ENCODE measurements around the gene NCAPH2.
"Not testable (repeated sequence)": the region's sequence is repeated elsewhere in the genome, so short reads cannot be mapped to it uniquely, and the experiment has no call there.

Gene NCAPH2

GRCh38 chr22:50531546-50531961 lies 23.5 kb downstream of the NCAPH2 start:
- no peak for DNase-seq

DNA sequence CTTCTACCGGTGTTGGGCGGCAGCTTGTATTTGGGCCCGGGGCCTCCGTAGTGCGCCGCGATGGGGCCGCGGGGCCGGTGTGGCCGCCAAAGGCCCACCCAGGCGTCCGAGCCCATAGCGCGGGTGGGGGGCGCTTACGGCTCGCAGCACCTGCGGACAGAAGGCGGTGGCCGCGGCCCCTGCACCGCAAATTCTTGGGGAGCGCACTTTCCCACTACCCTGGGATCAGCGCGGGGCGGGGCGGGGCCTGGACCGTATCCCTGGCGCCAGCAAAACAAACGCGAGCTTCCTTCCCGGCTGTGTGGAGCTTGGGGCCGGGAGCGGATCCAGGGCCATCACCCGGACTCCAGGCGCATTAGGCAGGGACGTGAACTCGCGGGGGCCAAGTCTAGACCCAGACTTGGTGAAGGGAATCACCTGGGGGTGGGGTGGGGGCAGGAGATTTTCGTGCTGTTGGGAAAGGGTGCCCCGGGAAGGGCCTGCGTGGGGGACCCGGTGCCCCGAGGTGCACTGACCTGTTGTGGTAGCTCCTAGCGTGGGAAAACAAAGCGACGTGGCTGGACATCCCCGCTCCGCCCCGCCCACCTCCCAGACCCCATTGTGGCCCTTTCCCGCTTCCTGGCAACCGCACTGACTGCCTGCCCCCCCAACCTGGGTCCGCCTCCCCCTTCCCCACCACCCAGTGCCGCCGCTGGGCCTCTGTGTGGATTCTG lies 24.1 kb downstream of the NCAPH2 start:
- no peak for DNase-seq

GRCh38 chr22:50532824-50533796 lies 25.1 kb downstream of the NCAPH2 start:
- DNase-seq = no peak

GRCh38 chr22:50533856-50534711 lies 26.1 kb downstream of the NCAPH2 start:
- DNase-seq = not testable (repeated sequence)

DNA sequence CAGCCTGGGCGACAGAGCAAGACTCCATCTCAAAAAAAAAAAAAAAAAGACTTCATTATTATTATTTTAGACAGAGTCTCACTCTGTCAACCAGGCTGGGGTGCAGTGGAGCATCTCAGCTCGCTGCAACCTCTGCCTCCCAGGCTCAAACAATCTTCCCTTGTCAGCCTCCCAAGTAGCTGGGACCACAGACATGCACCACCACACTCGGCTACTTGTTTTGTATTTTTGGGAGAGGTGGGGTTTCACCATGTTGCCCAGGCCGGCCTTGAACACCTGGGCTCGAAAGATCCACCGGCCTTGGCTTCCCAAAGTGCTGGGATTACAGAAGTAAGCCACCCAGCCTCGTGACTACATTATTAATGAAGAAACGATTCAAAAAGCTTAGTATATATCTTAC lies 27.1 kb downstream of the NCAPH2 start:
- no peak for DNase-seq

- DNase-seq = no peak
Observed at GRCh38 chr22:50536226-50536625, 28.2 kb downstream of the NCAPH2 start.

GRCh38 chr22:50537765-50538164 lies 29.7 kb downstream of the NCAPH2 start:
- no peak for DNase-seq

GRCh38 chr22:50540381-50540780 lies 32.4 kb downstream of the NCAPH2 start:
- no peak for DNase-seq

- not testable (repeated sequence) for DNase-seq
Observed at GRCh38 chr22:50541667-50542026, 33.6 kb downstream of the NCAPH2 start.

- no peak for DNase-seq
Observed at GRCh38 chr22:50542416-50542927, 34.4 kb downstream of the NCAPH2 start.

GRCh38 chr22:50544078-50544745 lies 36.2 kb downstream of the NCAPH2 start:
- DNase-seq = no peak

DNA sequence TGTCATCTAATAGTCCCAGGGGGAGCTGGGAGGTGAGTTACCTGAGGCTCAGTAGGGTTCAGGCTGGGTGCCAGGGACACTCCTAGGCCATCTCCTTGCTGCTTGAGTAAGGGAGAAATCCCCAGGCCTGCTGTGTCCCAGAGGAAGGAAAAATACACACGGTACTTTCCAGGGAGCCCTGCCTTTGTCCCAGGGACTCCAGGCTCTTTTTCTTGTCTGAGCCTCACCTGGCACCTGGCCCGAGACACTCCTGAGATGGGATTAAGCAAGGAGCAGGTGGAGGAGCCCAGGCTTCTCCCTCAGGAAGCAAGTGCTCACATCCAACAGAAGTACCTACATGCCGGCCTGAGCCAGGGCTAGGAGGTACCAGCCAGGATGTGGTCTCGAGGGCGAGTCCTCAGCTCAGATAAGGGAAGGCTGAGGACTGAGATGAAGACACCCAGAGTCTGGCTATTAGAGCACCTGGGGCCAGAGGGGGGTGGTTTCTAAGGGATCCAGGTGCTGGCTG lies 36.8 kb downstream of the NCAPH2 start:
- DNase-seq = no peak

DNA sequence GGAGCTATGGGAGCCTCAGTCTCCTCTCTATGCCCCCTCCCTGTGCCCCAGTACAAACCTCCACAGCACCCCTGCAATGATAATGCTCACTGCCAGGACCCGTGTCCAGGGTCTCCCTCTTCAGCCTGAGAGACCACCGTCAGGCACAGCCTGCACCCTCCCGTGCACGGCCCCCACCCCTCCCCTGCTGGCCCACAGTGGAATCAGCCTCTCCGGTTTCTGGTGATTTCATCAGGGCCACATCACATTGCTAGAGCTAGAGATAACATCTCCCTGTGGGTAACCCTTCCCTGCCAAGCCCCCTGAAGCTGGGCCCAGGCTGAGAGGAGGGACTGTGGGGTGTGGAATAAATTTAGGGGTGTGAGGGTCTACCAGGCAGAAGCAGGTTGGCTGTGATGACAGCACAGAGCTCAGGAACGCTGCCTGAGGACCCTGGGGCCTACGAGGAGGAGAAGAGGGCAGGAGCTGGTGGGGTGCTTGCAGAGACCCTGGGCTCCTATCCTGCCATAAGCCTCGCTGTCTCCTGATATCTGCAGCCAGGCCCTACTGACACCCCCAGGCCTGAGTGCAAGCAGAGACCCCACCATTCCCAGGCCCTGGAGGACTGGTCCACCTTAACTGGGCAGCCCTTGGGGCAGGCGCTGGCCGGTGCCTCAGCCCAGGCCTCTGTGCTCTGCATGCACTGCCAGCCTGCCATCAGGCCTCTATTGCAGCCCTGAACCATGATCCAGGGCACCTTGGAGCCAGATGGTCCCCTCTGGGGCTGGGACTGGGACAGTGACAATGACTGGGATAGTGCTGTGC lies 37.7 kb downstream of the NCAPH2 start, which contains the start of gene KLHDC7B:
TSS of gene KLHDC7B (plus strand) at position 378 of the 804 bp plus-strand sequence. CDS start at position 723, 345 bp downstream.
- no peak for DNase-seq

DNA sequence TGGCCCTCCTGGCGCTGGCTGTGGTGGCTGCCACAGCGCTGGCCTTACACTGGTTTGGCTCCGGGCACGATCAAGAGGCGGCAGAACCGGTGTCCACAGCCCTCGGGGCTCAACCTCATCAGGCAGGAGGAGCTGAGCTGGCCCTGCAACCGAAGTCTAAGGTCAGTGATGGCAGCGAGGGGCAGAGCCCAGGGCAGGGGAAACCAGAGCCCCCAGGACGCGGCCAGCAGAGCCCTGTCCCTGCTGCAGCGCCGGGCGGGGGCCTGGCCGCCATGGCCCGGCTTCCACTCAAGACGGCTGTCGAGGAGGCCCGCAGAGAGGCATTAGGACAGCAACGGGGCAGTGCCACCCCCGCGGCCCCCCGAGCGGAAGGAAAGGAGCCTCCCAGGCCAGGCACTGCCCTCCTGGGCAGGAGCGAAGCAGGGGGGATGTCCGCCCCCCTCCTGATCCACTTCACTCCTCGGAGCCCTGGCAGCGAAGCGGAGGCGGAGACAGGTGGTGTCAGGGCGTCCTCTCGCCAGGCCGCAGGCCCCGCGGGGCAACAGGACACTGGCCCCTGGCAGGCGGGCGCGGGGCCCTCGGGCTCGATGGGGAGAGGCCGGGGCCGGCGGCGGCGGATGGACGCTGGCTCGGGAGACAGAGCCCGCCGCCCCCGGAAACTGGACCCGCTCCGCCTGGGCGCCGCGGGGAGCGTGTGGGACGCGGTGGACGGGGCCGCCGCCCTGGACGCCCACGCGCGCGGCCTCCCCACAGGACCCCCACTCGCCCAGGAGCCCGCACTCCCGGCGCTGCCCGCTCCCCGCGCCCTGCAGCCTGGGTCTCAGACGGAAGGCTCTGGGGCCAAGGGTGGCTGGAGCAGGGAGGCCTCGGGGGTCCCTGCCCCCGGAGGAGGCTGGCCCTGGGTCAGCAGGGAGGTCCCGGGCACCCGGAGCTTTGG lies 38.6 kb downstream of the NCAPH2 start:
- DNase-seq = no peak

- no peak for DNase-seq
Observed at GRCh38 chr22:50547263-50547985, 39.4 kb downstream of the NCAPH2 start.

DNA sequence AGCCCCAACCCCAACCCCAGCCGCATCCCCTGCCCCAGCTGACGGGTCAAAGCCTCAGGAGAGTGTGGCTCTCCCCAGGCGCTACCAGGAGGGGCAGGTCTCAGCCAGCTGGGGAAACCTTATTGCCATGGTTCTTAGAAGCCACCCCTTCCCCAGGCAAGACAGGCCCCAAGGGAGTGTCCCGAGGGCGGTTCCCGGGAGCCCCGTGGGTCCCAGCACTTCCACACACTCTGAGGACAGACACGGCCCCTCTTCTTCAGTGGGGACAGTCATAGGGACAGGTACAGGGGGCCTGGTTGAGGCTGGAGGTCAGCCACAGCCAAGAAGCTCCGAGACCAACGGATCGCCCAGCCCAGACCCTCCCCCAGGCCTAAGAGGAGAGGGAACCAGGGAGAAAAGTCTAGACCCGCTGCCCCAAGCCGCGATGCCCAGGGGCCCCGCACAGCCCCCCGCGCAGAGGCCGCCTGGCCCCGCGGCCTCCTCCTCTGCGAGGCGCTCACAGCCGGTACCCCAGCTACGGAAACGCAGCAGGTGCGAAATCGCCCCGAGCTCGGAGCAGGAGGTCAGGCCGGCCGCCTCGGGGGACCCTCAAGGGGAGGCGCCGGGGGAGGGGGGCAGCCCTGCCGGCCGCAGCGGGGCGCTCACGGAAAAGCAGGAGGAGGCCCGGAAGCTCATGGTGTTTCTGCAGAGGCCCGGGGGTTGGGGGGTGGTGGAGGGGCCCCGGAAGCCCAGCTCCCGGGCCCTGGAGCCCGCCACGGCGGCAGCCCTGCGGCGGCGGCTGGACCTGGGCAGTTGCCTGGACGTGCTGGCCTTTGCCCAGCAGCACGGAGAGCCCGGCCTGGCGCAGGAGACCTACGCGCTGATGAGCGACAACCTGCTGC lies 40.3 kb downstream of the NCAPH2 start:
- DNase-seq = no peak

- DNase-seq = no peak
Observed at GRCh38 chr22:50548921-50549790, 41.1 kb downstream of the NCAPH2 start.

Measured in GDM1 (cell line).